GM12801 (cell line): Measurements from ENCODE around the gene OR14I1.

Source experiments
- TF ChIP-seq, protein P1 (sequence below): IDR thresholded peaks from one replicate; pipeline ENCODE4 v1.5.1; 2011; ENCODE audit warnings: control low read depth; ENCODE audit not compliant: insufficient read length; ENCODE audit errors: extremely low read depth

Gene OR14I1

GRCh38 chr1:248702714-248703113 is at the start of gene OR14I1:
Gene OR14I1 (minus strand): TSS chr1:248702766.
- TF ChIP-seq, protein P1, sequence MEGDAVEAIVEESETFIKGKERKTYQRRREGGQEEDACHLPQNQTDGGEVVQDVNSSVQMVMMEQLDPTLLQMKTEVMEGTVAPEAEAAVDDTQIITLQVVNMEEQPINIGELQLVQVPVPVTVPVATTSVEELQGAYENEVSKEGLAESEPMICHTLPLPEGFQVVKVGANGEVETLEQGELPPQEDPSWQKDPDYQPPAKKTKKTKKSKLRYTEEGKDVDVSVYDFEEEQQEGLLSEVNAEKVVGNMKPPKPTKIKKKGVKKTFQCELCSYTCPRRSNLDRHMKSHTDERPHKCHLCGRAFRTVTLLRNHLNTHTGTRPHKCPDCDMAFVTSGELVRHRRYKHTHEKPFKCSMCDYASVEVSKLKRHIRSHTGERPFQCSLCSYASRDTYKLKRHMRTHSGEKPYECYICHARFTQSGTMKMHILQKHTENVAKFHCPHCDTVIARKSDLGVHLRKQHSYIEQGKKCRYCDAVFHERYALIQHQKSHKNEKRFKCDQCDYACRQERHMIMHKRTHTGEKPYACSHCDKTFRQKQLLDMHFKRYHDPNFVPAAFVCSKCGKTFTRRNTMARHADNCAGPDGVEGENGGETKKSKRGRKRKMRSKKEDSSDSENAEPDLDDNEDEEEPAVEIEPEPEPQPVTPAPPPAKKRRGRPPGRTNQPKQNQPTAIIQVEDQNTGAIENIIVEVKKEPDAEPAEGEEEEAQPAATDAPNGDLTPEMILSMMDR: no peak

DNA sequence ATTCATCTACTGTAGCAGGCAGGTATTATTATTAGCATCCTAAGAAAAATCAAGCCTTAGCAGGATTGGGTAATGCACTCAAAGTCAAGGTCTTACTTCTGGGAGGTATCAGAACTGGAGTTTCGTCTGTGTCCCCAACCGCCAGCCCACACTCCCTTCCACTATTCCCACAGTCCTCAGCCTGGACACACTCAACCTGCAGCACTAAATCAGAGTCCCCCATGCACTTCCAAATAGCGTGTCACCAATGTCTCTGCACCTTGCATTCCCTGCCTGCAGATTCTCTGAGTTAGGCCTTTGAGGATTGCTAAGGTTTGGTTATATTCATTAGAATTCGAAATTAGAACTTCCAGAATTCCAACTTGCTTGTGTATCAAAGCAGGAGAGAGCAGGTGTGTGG is 49.1 kb upstream of the OR14I1 start:
- TF ChIP-seq, protein P1: no peak

- TF ChIP-seq, protein P1: no peak
Observed at GRCh38 chr1:248751142-248751541, 48.6 kb upstream of the OR14I1 start.

- TF ChIP-seq, protein P1: no peak
Observed at GRCh38 chr1:248750496-248750895, 47.9 kb upstream of the OR14I1 start.

DNA sequence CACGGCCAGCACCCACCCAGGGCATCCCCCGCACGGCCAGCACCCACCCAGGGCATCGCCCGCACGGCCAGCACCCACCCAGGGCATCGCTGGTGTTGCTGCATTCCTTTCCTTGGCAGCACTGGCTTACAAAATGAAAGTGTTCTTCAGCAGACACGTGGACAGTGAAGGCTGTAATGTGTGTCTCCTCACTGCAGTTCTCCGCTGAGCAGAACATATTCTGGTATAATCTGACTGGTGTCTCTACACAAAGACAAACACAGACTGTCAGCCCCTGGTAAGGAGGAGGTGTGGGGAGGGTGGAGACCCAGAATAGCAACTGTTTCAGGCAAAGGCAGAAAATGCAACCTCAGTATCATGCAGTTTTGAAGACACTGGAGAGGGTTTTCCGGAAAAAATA is 45.6 kb upstream of the OR14I1 start:
- TF ChIP-seq, protein P1: no peak

DNA sequence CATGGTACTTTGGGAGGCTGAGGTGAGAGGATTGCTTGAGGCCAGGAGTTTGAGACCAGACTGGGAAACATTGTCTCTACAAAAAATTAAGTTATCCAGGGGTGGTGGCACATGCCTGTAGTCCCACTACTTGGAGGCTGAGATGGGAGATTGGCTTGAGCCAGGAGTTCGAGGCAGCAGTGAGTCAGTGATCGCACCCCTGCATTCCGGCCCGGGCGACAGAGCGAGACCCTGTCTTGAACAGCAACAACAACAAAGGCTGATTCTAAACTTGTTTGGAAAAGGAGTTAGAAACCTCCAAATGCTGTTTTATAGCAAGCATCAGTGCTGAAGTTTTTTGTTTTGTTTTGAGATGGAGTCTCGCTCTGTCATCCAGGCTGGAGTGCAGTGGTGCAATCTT is 38.3 kb upstream of the OR14I1 start:
- TF ChIP-seq, protein P1: no peak

- TF ChIP-seq, protein P1: no peak
Observed at GRCh38 chr1:248739572-248740205, 37.1 kb upstream of the OR14I1 start.
